Smooth muscle cell (in vitro differentiated cells): Measurements from ENCODE around the gene POLR2B. TPM values are rescaled to one million over a fixed set of nuclear protein-coding genes. Genes with fewer than 3 reads are reported as not detected.

Source experiments
- DNase-seq: peaks from one replicate; lab custom pipeline; 2025; ENCODE audit not compliant: unreplicated experiment; lab: John Stamatoyannopoulos, UW
- H2AFZ ChIP-seq: fragments of 200-600 bp; sonication (generic); 2 replicates; pipeline ENCODE4 v1.6.0; 2016; ENCODE audit warnings: antibody characterized with exemption, low read depth, mild to moderate bottlenecking
- H3F3A ChIP-seq: fragments of 200-600 bp; sonication (generic); 2 replicates; pipeline ENCODE4 v1.6.0; 2017; ENCODE audit warnings: antibody characterized with exemption, low read depth
- H3K27ac ChIP-seq: fragments of 200-600 bp; sonication (generic); 2 replicates; pipeline ENCODE4 v1.5.1; 2016; ENCODE audit warnings: low read depth, mild to moderate bottlenecking
- H3K27me3 ChIP-seq: fragments of 200-600 bp; sonication (generic); 2 replicates; pipeline ENCODE4 v1.6.1; 2016; ENCODE audit warnings: low read depth, mild to moderate bottlenecking
- H3K36me3 ChIP-seq: fragments of 200-600 bp; sonication (generic); 2 replicates; pipeline ENCODE4 v1.5.1; 2016; ENCODE audit warnings: low read depth
- H3K4me1 ChIP-seq: fragments of 200-600 bp; sonication (generic); 2 replicates; pipeline ENCODE4 v1.5.1; 2016; ENCODE audit warnings: low read depth
- H3K4me2 ChIP-seq: fragments of 200-600 bp; sonication (generic); 2 replicates; pipeline ENCODE4 v1.6.0; 2016; ENCODE audit warnings: mild to moderate bottlenecking
- H3K4me3 ChIP-seq: fragments of 200-600 bp; sonication (generic); 2 replicates; pipeline ENCODE4 v1.5.1; 2016; ENCODE audit warnings: mild to moderate bottlenecking
- H3K79me2 ChIP-seq: fragments of 200-600 bp; sonication (generic); 2 replicates; pipeline ENCODE4 v1.6.0; 2016; ENCODE audit warnings: low read depth, mild to moderate bottlenecking
- H3K9ac ChIP-seq: fragments of 200-600 bp; sonication (generic); 2 replicates; pipeline ENCODE4 v1.6.0; 2016; ENCODE audit warnings: low read depth
- H3K9me3 ChIP-seq: fragments of 200-600 bp; sonication (generic); replicated peaks from 2 replicates; pipeline ENCODE4 v1.5.1; 2016; ENCODE audit warnings: low read depth
- H4K20me1 ChIP-seq: fragments of 200-600 bp; sonication (generic); 2 replicates; pipeline ENCODE4 v1.6.0; 2016; ENCODE audit warnings: low read depth
- WGBS: methylation state at CpG from one replicate; pipeline ENCODE4 v1.1.7; 2016; ENCODE audit warnings: low lambda C conversion rate; 5-methylcytosine and 5-hydroxymethylcytosine counted together
- polyA plus RNA-seq: library from polyadenylated mRNA; unstranded; fragments of >200 nt; fragmentation: Nextera tagmentation; extraction: Ambion mirVana; gene quantifications from 2 replicates; pipeline ENCODE4 v1.2.1, GENCODE V29; 2016
- total RNA-seq: library from RNA; depleted of rRNA; stranded (reverse); fragments of >200 nt; gene quantifications from 2 replicates; pipeline ENCODE4 v1.2.3, GENCODE V29; 2014
- TF ChIP-seq, protein P1 (sequence below): fragments of 200-600 bp; sonication (generic); IDR thresholded peaks from 2 replicates; pipeline ENCODE4 v1.5.1; 2017; ENCODE audit warnings: borderline replicate concordance, mild to moderate bottlenecking, antibody characterized with exemption; ENCODE audit not compliant: insufficient read depth, poor library complexity, severe bottlenecking

POLR2B gene
- total and polyA plus RNA-seq, 2 experiments from 2014 or later, result 39.7 to 111 TPM

DNA sequence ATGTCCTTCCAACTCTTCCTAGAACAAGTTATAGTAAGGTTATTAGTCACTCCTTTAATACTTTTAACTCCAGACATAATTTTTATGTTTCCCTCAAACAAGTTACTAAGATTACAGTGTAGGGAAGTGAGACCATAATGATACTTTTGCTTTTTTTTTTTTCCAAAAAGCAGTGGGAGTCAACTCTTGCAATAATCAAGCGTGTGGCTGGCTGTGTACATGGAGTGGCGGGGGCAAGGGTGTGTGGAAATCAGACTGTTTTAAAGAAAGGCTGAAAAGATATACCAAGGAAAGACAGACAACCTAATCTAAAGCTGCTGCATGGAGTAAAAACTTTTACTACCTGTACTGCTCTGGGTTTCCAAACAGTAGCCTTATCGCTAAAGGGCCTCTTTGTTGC is 5.4 kb upstream of the POLR2B start:
- H3K27me3 ChIP-seq, result no peaks in the 10 kb centered on the region
- no peak overlapping the region for H3K27ac ChIP-seq
- no peak overlapping the region for H3K9ac ChIP-seq
- H3K4me1 ChIP-seq, result peaks cover 11% of the 10 kb centered on the region
- no peaks in the 10 kb centered on the region for H3K9me3 ChIP-seq
- peaks cover 37% of the 10 kb centered on the region for H3K79me2 ChIP-seq
- peaks cover 7% of the 10 kb centered on the region for H3F3A ChIP-seq
- H3K4me3 ChIP-seq, result no peak overlapping the region
- H4K20me1 ChIP-seq, result peaks cover 28% of the 10 kb centered on the region
- TF ChIP-seq, protein P1, sequence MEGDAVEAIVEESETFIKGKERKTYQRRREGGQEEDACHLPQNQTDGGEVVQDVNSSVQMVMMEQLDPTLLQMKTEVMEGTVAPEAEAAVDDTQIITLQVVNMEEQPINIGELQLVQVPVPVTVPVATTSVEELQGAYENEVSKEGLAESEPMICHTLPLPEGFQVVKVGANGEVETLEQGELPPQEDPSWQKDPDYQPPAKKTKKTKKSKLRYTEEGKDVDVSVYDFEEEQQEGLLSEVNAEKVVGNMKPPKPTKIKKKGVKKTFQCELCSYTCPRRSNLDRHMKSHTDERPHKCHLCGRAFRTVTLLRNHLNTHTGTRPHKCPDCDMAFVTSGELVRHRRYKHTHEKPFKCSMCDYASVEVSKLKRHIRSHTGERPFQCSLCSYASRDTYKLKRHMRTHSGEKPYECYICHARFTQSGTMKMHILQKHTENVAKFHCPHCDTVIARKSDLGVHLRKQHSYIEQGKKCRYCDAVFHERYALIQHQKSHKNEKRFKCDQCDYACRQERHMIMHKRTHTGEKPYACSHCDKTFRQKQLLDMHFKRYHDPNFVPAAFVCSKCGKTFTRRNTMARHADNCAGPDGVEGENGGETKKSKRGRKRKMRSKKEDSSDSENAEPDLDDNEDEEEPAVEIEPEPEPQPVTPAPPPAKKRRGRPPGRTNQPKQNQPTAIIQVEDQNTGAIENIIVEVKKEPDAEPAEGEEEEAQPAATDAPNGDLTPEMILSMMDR, result no peak
- DNase-seq, result no peak
- no peak overlapping the region for H2AFZ ChIP-seq
- 99% methylated on average over 3 of the region's 3 CpGs for WGBS
- no peak overlapping the region for H3K4me2 ChIP-seq
- peaks cover 28% of the 10 kb centered on the region for H3K36me3 ChIP-seq

DNA sequence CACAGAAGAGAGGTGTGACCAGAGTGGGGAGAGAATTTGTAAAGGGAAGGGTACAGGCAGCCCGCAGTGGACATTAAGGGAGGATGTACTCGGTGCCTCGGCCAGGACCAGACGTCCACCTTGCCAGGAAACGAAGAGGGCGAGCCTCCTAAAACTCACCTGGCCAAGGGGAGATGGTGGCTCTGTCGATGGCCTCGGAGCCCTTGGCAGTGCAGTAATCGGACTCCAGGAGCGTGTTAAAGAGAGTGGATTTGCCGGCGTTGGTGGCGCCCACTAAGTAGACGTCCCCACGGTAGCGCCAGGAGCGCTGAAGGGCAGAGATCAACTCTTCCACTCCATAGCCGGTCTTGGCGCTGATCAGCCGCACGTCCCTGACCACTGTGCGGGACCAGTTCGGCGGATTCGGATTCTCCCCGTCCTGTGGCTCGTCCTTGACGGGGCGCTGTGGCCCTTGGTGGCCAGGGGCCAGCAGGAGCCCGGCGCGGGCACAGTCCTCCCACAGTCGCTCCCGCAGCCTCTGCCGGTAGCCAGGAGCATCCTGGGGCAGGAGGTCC is 2.3 kb upstream of the POLR2B start:
- peak overlapping the region; percentile 92 for H3K4me2 ChIP-seq
- no peak overlapping the region for H3K27ac ChIP-seq
- peak overlapping the region; percentile 74 for H3K9ac ChIP-seq
- 4% methylated on average over 35 of the region's 35 CpGs for WGBS
- peaks cover 28% of the 10 kb centered on the region for H3K4me1 ChIP-seq
- H3K27me3 ChIP-seq, result no peaks in the 10 kb centered on the region
- H3K36me3 ChIP-seq, result peaks cover 22% of the 10 kb centered on the region
- peak overlapping the region; percentile 88 for H3K4me3 ChIP-seq
- H3K9me3 ChIP-seq, result no peaks in the 10 kb centered on the region
- H2AFZ ChIP-seq, result no peak overlapping the region
- H3F3A ChIP-seq, result peaks cover 9% of the 10 kb centered on the region
- TF ChIP-seq, protein P1, result no peak
- no peak for DNase-seq
- peaks cover 63% of the 10 kb centered on the region for H3K79me2 ChIP-seq
- H4K20me1 ChIP-seq, result peaks cover 47% of the 10 kb centered on the region

DNA sequence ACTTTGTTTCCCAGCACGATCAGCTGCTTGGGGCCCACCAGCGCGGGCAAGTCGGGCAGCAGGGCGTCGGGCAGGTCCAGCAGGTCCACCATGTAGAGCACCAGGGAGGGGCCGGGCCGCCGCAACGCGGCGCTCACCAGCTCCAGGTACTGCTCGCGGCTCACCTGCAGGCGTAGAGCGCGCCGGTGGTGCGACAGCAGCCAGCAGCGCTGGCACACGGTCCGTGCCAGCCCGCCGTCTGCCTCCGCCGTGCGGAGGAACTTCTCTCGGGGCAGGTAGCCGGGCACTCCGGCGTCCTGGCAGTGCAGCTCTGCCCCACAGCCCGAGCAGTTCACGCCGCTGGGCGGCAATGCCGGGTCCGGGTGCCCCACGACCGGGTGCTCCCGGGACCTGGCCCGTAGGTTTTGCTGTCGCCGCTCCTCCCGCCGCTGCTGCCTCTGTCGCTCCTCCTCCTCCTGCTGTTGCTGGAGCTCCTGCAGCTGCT is 1.8 kb upstream of the POLR2B start:
- Histone ChIP-seq H3K36me3 (peaks cover 22% of the 10 kb centered on the region), H2AFZ (peak overlapping the region; percentile 88), H3K27ac (peak overlapping the region; percentile 58), H3K9ac (peak overlapping the region; percentile 74), H3F3A (peaks cover 9% of the 10 kb centered on the region), H3K79me2 (peaks cover 68% of the 10 kb centered on the region), H3K27me3 (no peaks in the 10 kb centered on the region), H3K4me2 (peak overlapping the region; percentile 92), H4K20me1 (peaks cover 53% of the 10 kb centered on the region), H3K9me3 (no peaks in the 10 kb centered on the region), H3K4me3 (peak overlapping the region; percentile 88), H3K4me1 (peaks cover 33% of the 10 kb centered on the region)
- WGBS, result 1% methylated on average over 41 of the region's 46 CpGs
- TF ChIP-seq, protein P1, result peak; percentile 3
- no peak for DNase-seq
